K562 (cell line): ENCODE measurements around the gene CMBL. TPM values are rescaled to one million over a fixed set of nuclear protein-coding genes. Genes with fewer than 3 reads are reported as not detected.

Experiments used
- ARNT ChIP-seq, 2 experiments: fragments of 450-650 bp; IDR thresholded peaks; 2 replicates each; pipeline ENCODE4 v1.6.1; 2016; ENCODE audit warnings: mild to moderate bottlenecking in 1 of 2
- BMI1 ChIP-seq: fragments of 150-350 bp; IDR thresholded peaks from 2 replicates; pipeline ENCODE4 v1.6.1; 2014; ENCODE audit warnings: low read length
- EGR1 ChIP-seq: fragments of 450-650 bp; conservative IDR thresholded peaks from 2 replicates; pipeline ENCODE4 v1.6.1; 2017; ENCODE audit warnings: mild to moderate bottlenecking
- EZH2 ChIP-seq: IDR thresholded peaks from 2 replicates; pipeline ENCODE4 v1.6.1; 2012; ENCODE audit warnings: low read depth, mild to moderate bottlenecking, inconsistent platforms, low read length, borderline replicate concordance
- FOXJ3 ChIP-seq: sonication (generic); formaldehyde crosslinking; IDR thresholded peaks from 2 replicates; pipeline ENCODE4 v1.4.0; 2020; ENCODE audit warnings: mild to moderate bottlenecking, missing genetic modification reagents
- ZNF780A ChIP-seq: fragments of 250-450 bp; sonication (Bioruptor Pico); IDR thresholded peaks from 2 replicates; pipeline ENCODE4 v1.5.0; 2021; ENCODE audit warnings: mild to moderate bottlenecking
- ZNF830 ChIP-seq: fragments of 250-450 bp; sonication (Bioruptor Pico); IDR thresholded peaks from 2 replicates; pipeline ENCODE4 v1.5.0; 2021; ENCODE audit warnings: mild to moderate bottlenecking
- polyA plus RNA-seq, 8 experiments: library from polyadenylated mRNA; depleted of rRNA in 4 of 8; stranded (reverse) in 5 of 8; unstranded in 3 of 8; fragments of >200 nt; fragmentation: Nextera tagmentation in 2 of 8; fragmentation: Illumina TruSeq in 1 of 8; extraction: Ambion mirVana in 2 of 8; extraction: Trizol in 1 of 8; gene quantifications; 2 replicates each; pipeline versions ENCODE4 v1.2.1 to v1.2.3, GENCODE V29; 2011 to 2014; ENCODE audit warnings: inconsistent platforms in 1 of 8, missing spikeins in 1 of 8
- total RNA-seq, 7 experiments: library from RNA; depleted of rRNA in 6 of 7; stranded (reverse); fragments of >200 nt in 6 of 7; fragmentation: Illumina TruSeq in 2 of 7; extraction: Trizol in 2 of 7; gene quantifications; 2 replicates each; pipeline versions ENCODE4 v1.2.1 to v1.2.3, GENCODE V29; 2011 to 2021; ENCODE audit warnings: low replicate concordance in 1 of 7
- TF ChIP-seq, protein P1 (sequence below), 2 experiments: fragments of 150-350 bp in 1 of 2; IDR thresholded peaks; 2 replicates each; pipeline ENCODE4 v1.6.1; 2012 to 2016; ENCODE audit warnings: low read depth in 2 of 2, low read length in 2 of 2, mild to moderate bottlenecking in 1 of 2, moderate library complexity in 1 of 2
- TF ChIP-seq, protein P2 (sequence below): IDR thresholded peaks from 2 replicates; pipeline ENCODE4 v1.6.1; 2012; ENCODE audit warnings: low read depth, low read length, improper control_type of control experiment, borderline replicate concordance
- TF ChIP-seq, protein P3 (sequence below): sonication (generic); formaldehyde crosslinking; IDR thresholded peaks from 2 replicates; pipeline ENCODE4 v1.8.0; 2022; ENCODE audit warnings: missing genetic modification reagents, mild to moderate bottlenecking, moderate library complexity, borderline replicate concordance
- TF ChIP-seq, protein P4 (sequence below): sonication (generic); formaldehyde crosslinking; IDR thresholded peaks from 2 replicates; pipeline ENCODE4 v1.8.0; 2022; ENCODE audit warnings: mild to moderate bottlenecking, missing genetic modification reagents
- TF ChIP-seq, protein P5 (sequence below), 2 experiments: fragments of 250-450 bp in 1 of 2; fragments of 450-650 bp in 1 of 2; sonication (Bioruptor Pico) in 1 of 2; IDR thresholded peaks; 2 replicates each; pipeline versions ENCODE4 v1.6.1 to v1.8.0; 2016 to 2021; ENCODE audit warnings: mild to moderate bottlenecking in 2 of 2, moderate library complexity in 2 of 2, missing compliant biosample characterization in 1 of 2, missing genetic modification characterization in 1 of 2
- TF ChIP-seq, protein P6 (sequence below): IDR thresholded peaks from 2 replicates; pipeline ENCODE4 v1.6.1; 2016; ENCODE audit warnings: missing genetic modification characterization, missing compliant biosample characterization
- TF ChIP-seq, protein P7 (sequence below): fragments of 250-450 bp; sonication (Bioruptor Pico); IDR thresholded peaks from 2 replicates; pipeline ENCODE4 v1.8.0; 2021; ENCODE audit warnings: moderate library complexity, mild to moderate bottlenecking, inconsistent platforms

CMBL gene
- total and polyA plus RNA-seq, 9 of the 15 experiments (the other 6 are each of a cell fraction or from before 2014, with no cell fraction given): 22.6 to 192 (median 71.1) TPM

DNA sequence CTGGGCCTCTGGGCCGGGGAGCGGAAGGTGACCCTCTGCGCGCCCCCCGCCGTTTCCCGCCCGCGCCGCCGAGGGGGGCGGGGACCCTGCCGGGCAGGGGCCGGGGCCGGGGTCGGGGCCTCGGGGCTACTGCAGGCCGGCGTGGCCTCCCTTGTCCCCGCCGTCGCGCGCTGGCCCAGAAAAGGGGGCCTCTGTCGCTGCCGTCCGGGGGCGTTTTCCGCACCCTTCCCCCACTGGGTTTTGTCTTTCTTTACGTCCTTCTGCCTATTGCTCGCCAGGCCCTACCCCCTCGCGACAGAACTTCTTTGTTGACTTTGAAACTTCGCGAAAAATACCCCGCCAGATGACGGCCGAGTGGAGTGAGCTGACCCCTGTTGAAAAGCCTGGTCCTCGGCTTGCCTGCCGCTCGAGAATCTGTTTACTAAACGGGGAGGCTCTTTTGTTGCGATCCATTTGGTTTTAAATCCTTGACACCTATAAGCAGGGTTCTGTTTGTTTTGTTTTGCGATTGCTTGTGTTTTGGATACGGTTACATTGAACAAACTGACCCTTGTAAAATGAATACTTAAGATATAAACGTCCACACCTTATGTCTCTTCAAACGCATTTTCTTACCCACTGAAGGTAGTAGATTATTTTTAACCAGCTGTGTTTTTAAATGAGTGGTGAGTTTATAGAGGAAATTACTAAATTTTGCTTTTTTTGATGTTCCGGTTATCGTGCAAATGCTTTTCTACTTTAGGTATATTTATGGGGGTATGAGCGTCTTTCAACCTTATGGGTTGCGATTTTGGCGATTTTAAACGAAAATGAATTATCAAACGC, 46.6 kb upstream of the CMBL start (continued):
- TF ChIP-seq, protein P1, sequence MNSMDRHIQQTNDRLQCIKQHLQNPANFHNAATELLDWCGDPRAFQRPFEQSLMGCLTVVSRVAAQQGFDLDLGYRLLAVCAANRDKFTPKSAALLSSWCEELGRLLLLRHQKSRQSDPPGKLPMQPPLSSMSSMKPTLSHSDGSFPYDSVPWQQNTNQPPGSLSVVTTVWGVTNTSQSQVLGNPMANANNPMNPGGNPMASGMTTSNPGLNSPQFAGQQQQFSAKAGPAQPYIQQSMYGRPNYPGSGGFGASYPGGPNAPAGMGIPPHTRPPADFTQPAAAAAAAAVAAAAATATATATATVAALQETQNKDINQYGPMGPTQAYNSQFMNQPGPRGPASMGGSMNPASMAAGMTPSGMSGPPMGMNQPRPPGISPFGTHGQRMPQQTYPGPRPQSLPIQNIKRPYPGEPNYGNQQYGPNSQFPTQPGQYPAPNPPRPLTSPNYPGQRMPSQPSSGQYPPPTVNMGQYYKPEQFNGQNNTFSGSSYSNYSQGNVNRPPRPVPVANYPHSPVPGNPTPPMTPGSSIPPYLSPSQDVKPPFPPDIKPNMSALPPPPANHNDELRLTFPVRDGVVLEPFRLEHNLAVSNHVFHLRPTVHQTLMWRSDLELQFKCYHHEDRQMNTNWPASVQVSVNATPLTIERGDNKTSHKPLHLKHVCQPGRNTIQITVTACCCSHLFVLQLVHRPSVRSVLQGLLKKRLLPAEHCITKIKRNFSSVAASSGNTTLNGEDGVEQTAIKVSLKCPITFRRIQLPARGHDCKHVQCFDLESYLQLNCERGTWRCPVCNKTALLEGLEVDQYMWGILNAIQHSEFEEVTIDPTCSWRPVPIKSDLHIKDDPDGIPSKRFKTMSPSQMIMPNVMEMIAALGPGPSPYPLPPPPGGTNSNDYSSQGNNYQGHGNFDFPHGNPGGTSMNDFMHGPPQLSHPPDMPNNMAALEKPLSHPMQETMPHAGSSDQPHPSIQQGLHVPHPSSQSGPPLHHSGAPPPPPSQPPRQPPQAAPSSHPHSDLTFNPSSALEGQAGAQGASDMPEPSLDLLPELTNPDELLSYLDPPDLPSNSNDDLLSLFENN (IDR thresholded peaks at IDR 0.05; ENCODE audit: low read depth in 2 of 2, low read length in 2 of 2): no peak
- TF ChIP-seq ZNF780A (CRISPR knock-in tag) (no peak), FOXJ3 (CRISPR knock-in tag) (0 out of 2 replicates have a peak, but pooled peaks have one; percentile 34), BMI1 (no peak), EGR1 (peak; percentile 89), ARNT (IDR thresholded peaks at IDR 0.05) (0 out of 4 replicates have a peak, but pooled peaks of 1 of the 2 experiments have one; percentile 28), EZH2 (no peak), ZNF830 (CRISPR knock-in tag) (no peak)
- TF ChIP-seq, protein P2, sequence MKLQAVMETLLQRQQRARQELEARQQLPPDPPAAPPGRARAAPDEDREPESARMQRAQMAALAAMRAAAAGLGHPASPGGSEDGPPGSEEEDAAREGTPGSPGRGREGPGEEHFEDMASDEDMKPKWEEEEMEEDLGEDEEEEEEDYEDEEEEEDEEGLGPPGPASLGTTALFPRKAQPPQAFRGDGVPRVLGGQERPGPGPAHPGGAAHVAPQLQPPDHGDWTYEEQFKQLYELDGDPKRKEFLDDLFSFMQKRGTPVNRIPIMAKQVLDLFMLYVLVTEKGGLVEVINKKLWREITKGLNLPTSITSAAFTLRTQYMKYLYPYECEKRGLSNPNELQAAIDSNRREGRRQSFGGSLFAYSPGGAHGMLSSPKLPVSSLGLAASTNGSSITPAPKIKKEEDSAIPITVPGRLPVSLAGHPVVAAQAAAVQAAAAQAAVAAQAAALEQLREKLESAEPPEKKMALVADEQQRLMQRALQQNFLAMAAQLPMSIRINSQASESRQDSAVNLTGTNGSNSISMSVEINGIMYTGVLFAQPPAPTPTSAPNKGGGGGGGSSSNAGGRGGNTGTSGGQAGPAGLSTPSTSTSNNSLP: 0 out of 2 replicates have a peak, but pooled peaks have one; percentile 18
- TF ChIP-seq, protein P3, sequence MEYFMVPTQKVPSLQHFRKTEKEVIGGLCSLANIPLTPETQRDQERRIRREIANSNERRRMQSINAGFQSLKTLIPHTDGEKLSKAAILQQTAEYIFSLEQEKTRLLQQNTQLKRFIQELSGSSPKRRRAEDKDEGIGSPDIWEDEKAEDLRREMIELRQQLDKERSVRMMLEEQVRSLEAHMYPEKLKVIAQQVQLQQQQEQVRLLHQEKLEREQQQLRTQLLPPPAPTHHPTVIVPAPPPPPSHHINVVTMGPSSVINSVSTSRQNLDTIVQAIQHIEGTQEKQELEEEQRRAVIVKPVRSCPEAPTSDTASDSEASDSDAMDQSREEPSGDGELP (CRISPR knock-in tag): peak; percentile 20; the same call in 1 of the 2 replicates
- TF ChIP-seq, protein P4, sequence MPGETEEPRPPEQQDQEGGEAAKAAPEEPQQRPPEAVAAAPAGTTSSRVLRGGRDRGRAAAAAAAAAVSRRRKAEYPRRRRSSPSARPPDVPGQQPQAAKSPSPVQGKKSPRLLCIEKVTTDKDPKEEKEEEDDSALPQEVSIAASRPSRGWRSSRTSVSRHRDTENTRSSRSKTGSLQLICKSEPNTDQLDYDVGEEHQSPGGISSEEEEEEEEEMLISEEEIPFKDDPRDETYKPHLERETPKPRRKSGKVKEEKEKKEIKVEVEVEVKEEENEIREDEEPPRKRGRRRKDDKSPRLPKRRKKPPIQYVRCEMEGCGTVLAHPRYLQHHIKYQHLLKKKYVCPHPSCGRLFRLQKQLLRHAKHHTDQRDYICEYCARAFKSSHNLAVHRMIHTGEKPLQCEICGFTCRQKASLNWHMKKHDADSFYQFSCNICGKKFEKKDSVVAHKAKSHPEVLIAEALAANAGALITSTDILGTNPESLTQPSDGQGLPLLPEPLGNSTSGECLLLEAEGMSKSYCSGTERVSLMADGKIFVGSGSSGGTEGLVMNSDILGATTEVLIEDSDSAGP: no peak
- TF ChIP-seq, protein P5, sequence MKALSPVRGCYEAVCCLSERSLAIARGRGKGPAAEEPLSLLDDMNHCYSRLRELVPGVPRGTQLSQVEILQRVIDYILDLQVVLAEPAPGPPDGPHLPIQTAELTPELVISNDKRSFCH (CRISPR knock-in tag; IDR thresholded peaks at IDR 0.05): no peak
- TF ChIP-seq, protein P5 (tag; IDR thresholded peaks at IDR 0.05): 0 out of 2 replicates have a peak, but pooled peaks have one; percentile 30
- TF ChIP-seq, protein P6, sequence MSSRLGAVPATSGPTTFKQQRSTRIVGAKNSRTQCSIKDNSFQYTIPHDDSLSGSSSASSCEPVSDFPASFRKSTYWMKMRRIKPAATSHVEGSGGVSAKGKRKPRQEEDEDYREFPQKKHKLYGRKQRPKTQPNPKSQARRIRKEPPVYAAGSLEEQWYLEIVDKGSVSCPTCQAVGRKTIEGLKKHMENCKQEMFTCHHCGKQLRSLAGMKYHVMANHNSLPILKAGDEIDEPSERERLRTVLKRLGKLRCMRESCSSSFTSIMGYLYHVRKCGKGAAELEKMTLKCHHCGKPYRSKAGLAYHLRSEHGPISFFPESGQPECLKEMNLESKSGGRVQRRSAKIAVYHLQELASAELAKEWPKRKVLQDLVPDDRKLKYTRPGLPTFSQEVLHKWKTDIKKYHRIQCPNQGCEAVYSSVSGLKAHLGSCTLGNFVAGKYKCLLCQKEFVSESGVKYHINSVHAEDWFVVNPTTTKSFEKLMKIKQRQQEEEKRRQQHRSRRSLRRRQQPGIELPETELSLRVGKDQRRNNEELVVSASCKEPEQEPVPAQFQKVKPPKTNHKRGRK (tag): no peak
- TF ChIP-seq, protein P7, sequence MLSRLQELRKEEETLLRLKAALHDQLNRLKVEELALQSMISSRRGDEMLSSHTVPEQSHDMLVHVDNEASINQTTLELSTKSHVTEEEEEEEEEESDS (CRISPR knock-in tag): no peak
